HG03280 (cell line): ENCODE data around the gene UBASH3A.

Experiments used
- ATAC-seq: cut with Tn5 transposase; IDR thresholded peaks from one replicate; pipeline ENCODE4 v1.9.1; 2021; ENCODE audit warnings: mild to moderate bottlenecking, moderate library complexity; ENCODE audit not compliant: unreplicated experiment

Gene UBASH3A

DNA sequence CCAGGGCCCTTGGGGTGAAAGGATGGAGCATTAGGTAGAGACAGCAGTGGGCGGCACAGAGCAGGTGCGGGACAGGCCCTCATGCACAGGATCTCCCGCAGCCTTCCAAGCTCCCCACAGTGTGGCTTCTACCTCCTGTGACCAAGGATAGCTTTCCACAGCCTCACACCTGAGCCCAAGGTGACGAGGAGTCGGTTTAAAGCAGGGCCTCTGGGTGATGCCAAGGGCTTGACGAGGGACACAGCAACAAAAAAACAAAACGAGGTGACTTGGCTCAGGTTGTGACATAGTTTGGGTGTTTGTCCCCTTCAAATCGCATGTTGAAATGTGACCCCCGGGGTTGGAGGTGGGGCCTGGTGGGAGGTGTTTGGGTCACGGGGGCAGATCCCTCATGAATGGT, 77.0 kb downstream of the UBASH3A start:
- ATAC-seq = no peak

DNA sequence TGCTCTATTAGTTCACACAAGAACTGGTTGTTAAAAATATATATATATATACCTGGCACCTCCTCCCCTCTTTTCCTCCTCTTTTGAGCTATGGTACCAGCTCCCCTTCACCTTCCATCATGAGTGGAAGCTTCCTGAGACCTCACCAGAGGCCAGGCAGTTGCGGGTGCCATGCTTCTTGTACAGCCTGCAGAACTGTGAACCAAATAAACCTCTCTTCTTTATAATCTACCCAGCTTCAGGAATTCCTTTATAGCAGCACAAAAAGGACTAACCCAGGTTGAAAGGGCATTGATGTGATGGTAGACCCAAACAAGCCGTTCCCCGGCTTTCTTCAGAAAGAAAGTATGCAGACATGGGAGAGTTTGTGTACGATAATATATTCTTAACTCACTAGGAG, 77.5 kb downstream of the UBASH3A start:
- ATAC-seq = no peak

DNA sequence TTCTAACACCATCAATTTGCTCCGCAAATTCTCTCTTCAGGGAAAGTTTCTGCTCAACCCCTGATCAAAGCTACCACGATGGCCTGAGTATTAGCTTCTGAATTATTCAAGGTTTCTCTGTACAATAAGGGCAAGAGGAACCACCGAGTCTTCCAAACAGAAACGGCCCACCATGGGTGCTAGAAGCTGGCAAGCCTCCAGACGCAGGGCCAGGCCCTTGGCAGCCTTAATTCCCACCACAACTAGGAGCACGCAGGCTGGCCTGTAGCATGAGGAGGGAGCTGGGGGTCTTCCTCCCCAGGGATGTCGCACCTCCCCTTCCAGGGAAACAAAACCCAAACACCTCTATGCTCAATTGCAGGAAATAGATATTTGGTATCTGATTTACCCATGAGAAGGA, 81.3 kb downstream of the UBASH3A start:
- no peak for ATAC-seq

- ATAC-seq = no peak
These were observed 82.4 kb downstream of the UBASH3A start for GRCh38 chr21:42486072-42486471.

- ATAC-seq = no peak
These were observed 82.8 kb downstream of the UBASH3A start for GRCh38 chr21:42486531-42486930.

DNA sequence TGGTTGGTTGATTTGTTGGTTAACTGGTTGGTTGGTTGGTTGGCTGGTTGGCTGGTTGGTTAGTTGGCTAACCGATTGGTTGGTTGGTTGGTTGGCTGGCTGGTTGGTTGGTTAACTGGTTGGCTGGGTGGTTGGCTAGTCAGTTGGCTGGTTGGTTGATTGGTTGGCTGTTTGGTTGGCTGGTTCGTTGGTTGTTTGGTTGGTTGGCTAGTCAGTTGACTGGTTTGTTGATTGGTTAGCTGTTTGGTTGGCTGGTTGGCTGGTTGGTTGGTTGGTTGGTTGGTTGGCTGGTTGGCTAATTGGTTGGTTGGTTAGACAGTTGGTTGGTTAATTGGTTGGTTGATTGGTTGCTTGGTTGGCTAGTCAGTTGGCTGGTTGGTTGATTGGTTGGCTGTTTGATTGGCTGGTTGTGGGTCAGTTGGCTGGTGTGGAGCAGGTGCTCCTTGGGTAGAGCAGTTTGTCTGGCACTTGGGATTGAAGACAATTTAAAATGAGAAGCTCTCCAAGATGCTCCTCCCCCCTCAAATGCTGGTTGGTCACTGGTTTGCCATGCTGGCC, 85.4 kb downstream of the UBASH3A start:
- ATAC-seq = no peak

DNA sequence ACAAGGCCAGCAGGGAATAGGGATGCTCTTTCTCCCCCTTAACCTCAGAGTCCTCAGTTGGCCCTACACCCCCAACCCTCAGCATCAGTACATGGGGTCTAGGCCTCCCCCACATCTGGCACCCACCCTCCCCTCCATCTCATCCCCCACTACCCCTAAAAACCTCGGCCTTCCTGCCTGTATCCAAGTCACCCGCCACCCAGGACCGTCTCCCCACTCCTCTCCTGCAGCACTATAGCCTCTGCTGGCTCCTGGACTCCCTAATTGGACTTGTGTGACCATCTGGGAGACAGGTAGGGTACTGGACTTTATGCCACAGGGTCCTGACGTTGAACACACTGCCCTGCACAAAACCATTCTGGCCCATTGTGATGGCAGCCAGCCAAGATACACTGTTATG, 86.3 kb downstream of the UBASH3A start:
- ATAC-seq = no peak

DNA sequence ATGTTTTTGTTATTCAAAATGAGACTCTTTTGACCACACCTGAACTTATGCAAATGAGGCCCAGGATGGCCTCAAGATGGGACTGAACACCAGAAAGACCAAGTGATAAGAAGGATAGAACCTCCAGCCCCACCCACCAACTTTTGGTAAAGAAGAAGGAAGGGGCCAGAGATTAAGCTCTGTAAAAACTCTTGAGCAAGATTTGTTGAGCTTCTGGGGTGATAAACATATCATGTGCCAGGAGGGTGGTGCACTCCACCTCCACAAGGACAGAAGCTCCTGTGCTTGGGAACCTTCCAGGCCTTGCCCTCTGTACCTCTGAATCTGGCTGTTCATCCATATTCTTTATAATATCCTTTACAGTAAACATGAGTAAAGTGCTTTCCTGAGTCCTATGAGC, 87.0 kb downstream of the UBASH3A start:
- ATAC-seq = no peak

DNA sequence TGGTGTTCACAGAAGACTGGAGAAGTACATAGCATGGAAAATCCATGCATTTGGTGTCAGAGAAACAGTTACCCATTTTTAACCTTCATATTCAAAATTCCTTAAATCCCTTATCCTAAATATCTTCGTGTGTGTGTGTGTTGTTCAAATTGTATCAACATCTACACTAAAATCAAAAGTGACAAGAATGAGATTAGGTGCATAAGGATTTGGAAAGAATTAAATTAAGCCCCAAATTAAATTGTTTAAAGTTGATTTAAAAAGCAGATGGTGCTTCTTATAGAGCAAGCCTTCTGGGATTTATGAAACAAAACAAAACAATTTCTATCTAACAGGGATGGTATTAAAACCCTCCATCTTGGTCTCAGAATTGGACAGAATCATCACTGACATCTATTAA, 87.6 kb downstream of the UBASH3A start:
- no peak for ATAC-seq

- ATAC-seq = no peak
These were observed 88.5 kb downstream of the UBASH3A start for GRCh38 chr21:42492201-42492600.

- no peak for ATAC-seq
These were observed 89.7 kb downstream of the UBASH3A start for GRCh38 chr21:42493109-42494060.

GRCh38 chr21:42495027-42495426, 91.3 kb downstream of the UBASH3A start:
- ATAC-seq = no peak

DNA sequence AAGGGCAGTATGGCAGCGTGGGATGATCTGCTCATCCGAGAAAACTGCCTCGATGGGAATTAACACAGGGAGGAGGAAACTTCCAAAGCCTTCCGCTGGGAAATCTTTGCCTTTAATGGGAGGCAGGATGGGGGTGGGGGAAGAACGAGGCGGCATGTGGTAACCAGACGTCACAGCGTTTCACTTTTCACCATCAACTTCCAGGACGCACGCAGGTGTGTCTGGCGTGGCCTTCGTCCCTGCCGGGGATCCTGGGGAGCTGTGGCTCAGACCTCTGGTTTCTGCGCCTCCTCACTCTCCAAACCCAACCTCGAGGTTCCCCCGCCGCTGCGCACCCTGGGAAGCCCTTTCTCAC, 92.0 kb downstream of the UBASH3A start:
- ATAC-seq = peak; percentile 9

DNA sequence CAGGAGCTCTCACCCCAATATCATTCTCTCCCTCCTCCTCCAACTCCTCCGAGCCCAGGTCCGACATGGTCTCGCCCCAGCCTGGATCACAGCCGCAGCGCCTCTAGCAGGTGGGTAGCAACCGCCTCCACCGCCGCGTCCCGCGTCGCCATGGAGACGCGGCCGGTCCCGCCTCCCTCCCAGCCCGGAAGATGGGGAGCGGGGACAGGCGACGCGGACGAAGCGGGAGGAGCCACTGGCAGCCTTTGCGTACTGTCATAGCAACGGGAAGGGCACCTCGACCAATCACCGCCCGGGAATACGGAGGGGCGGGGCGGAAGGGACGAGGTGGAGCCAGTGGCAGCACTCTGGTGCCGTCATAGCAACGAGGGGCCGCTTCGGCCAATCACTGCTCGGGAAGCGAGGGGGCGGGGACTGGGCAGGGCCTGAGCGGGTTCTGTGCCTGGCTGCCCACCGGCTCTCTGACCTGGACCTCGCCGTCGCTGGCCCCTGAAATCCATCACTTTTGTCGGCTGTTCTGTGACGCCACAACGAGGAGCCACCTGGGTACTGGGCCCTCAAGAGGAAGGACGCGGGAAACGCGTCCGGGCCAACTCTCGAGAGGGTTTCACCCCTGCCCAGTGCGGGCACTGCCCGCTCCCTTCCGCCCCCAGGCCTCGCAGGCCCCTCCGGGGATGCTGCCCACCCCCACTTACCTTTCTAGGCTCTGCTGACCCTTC, 92.6 kb downstream of the UBASH3A start, which contains the start of gene RSPH1:
TSS of gene RSPH1 (minus strand) at position 105 of the 719 bp plus-strand sequence. CDS start at position 67, 38 bp downstream.
- ATAC-seq = peak; percentile 97

- no peak for ATAC-seq
These were observed 93.1 kb downstream of the UBASH3A start for GRCh38 chr21:42496839-42497202.
